Measurements from ENCODE around the gene GRHL1.

GRHL1 gene

GRCh38 chr2:10019174-10019573 lies 67.7 kb downstream of the GRHL1 start:
- no peak for TF ChIP-seq CTCF (IDR thresholded peaks at IDR 0.05)
- Histone ChIP-seq H3K27ac (no peak overlapping the region), H3K4me3 (no peak overlapping the region)
- DNase-seq (ENCODE audit: low spot score), result no peak

- Histone ChIP-seq H3K27ac (no peak overlapping the region), H3K4me3 (no peak overlapping the region)
- TF ChIP-seq CTCF (IDR thresholded peaks at IDR 0.05), result no peak
- DNase-seq (ENCODE audit: low spot score), result no peak
Observed at GRCh38 chr2:10019602-10020400, 68.3 kb downstream of the GRHL1 start.

- no peak overlapping the region for H3K4me3 ChIP-seq
- DNase-seq (ENCODE audit: low spot score), result no peak
- H3K27ac ChIP-seq, result no peak overlapping the region
- TF ChIP-seq CTCF (IDR thresholded peaks at IDR 0.05), result no peak
Observed at GRCh38 chr2:10022041-10022421, 70.5 kb downstream of the GRHL1 start.

GRCh38 chr2:10022445-10022844 lies 71.0 kb downstream of the GRHL1 start:
- Histone ChIP-seq H3K27ac (no peak overlapping the region), H3K4me3 (no peak overlapping the region)
- TF ChIP-seq CTCF (IDR thresholded peaks at IDR 0.05), result no peak
- no peak for DNase-seq (ENCODE audit: low spot score)

- TF ChIP-seq CTCF (IDR thresholded peaks at IDR 0.05), result no peak
- no peak overlapping the region for H3K27ac ChIP-seq
- no peak for DNase-seq (ENCODE audit: low spot score)
- H3K4me3 ChIP-seq, result no peak overlapping the region
Observed at GRCh38 chr2:10022966-10023662, 71.6 kb downstream of the GRHL1 start.

GRCh38 chr2:10026940-10027569 lies 75.6 kb downstream of the GRHL1 start:
- Histone ChIP-seq H3K27ac (peak overlapping the region in 1 of 2 donors; percentile 79), H3K4me3 (no peak overlapping the region)
- no peak for TF ChIP-seq CTCF (IDR thresholded peaks at IDR 0.05)
- DNase-seq (ENCODE audit: low spot score), result no peak
